ENCODE results near the gene NCKAP5.

NCKAP5 gene

DNA sequence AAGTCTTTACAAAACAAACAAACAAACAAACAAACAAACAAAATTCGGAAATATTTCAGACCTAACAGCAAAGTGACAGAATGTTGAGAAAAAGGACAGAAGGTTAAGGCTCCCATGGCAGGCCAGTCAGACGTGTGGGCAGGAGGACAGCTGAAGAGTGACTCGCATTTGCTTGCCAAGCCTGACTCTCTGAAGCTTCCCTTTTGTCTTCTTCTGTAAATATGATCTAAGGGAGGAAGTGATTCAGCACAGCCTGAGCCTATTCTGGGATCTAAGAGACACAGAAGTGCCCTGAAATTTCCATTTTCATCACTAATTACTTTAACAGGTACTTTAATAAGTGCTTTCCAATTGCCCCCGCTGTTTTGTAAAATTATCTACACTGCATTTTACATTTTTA is 764.2 kb downstream of the NCKAP5 start:
- no peak for DNase-seq (ENCODE audit: low read depth)

DNA sequence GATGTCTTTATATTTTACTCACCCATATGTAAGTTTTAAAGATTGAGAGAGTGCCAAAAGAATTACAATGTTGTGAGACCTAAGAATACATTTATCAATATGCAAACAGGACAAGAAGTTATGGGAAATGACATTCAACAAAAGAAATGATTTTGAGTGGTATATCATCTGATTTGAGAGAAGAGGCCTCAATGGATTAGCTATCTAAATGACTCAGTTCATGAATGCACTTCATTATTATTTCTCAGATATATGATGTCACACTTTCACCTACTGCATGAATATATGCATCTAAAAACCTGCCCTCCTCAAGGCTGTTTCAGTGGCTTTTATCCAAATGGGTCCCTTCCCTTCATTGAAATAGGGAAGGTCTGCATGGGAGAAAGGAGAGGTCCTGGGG is 769.9 kb downstream of the NCKAP5 start:
- no peak for DNase-seq (ENCODE audit: low read depth)

GRCh38 chr2:132797556-132797955 is 770.7 kb downstream of the NCKAP5 start:
- no peak for DNase-seq (ENCODE audit: low read depth)

GRCh38 chr2:132797071-132797470 is 771.2 kb downstream of the NCKAP5 start:
- DNase-seq (ENCODE audit: low read depth): no peak

DNA sequence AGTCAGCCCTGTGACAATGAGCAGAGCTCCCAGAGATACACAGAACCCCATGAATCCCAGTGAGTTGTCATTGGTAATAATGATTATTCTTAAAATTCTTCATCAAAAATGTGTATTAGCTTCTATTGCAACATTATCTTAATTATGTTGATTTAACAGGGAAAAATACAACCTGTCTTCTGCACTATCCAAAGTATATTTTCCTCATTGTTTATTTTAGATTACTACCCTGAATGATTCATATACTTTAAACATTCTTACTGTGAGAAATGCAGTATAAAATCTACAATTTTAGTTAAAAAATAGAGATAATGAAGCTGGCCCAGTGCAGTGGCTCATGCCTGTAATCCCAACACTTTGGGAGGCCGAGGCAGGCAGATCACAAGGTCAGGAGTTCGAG is 773.0 kb downstream of the NCKAP5 start:
- no peak for DNase-seq (ENCODE audit: low read depth)

GRCh38 chr2:132793532-132793931 is 774.7 kb downstream of the NCKAP5 start:
- DNase-seq (ENCODE audit: low read depth): no peak

DNA sequence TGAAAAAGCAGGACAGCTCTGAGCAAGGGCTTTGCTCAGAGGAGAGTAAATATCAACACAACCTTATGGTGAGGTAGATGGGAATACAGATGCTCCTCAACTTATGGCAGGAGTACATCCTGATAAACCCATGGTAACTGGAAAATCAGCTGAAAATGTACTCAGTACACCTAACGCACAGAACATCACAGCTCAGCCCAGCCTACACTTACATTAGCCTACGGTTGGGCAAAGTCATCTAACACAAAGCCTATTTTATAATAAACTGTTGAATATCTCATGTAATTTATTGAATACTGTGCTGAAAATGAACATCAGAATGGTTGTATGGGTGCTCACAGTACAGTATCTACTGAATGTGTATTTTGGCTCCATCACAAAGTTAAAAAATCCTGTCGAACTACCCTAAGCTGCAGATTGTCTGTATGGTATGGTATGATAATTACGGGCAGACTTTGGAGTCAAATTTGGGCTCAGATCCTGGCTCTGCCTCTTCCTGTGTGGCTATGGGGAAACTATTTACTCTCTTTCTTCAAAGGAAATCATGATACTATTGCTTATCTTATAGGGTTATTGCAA is 778.0 kb downstream of the NCKAP5 start:
- no peak for DNase-seq (ENCODE audit: low read depth)

DNA sequence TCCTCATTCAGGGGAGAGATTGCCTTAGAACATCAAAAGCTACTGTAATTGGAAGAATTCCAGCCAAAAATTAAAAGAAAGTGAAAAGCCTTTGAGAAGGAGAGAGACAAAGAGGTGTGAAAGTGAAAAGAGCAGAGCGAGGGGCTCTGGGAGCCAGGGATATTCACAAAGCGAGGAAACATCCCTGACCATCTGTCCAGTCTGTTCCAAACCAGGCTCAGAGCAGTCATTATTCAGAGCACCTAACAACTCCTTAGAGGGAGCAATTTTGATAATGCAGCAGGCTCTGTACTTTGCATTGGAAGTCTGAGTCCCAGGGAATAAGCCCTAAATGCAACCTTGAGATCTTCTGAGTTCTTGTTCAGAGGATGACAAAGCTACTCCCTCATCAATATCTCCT is 779.2 kb downstream of the NCKAP5 start:
- DNase-seq (ENCODE audit: low read depth): no peak

GRCh38 chr2:132788310-132788838 is 779.9 kb downstream of the NCKAP5 start:
- DNase-seq (ENCODE audit: low read depth): no peak

GRCh38 chr2:132783883-132784282 is 784.4 kb downstream of the NCKAP5 start:
- no peak for DNase-seq (ENCODE audit: low read depth)

DNA sequence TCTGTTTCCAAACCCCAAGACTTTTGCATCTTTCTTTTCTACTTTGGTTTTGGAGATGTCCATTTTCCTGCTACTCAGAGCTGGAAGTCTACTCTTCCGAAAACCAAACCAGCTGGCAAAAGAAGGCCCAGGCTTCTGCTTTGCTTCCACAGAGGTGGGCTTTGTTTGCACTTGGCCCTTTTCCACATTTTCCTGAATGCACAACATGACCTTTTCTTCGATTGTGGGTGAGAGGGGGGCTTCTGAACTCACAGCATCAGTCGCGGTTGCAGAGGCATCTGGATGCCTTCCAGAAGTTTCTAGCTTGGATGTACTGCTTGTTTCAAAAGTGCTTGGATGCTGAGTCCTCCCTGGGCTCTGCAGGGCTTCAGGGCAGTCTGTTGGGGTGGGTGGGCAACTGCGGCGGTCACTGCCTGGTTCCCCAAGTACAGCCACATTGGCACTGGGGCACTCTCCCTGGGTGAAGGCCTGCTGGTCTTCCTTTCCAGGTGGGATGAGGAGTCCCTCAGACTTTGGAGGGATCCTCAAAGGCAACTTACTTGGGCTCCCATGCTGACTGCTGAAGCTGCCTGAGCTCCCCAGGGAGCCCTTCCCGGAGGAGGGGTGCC is 786.0 kb downstream of the NCKAP5 start:
- no peak for DNase-seq (ENCODE audit: low read depth)

GRCh38 chr2:132780651-132781050 is 787.6 kb downstream of the NCKAP5 start:
- no peak for DNase-seq (ENCODE audit: low read depth)

- DNase-seq (ENCODE audit: low read depth): no peak
Observed at GRCh38 chr2:132779206-132779721, 789.0 kb downstream of the NCKAP5 start.

- no peak for DNase-seq (ENCODE audit: low read depth)
Observed at GRCh38 chr2:132776287-132776686, 792.0 kb downstream of the NCKAP5 start.

- DNase-seq (ENCODE audit: low read depth): no peak
Observed at GRCh38 chr2:132774189-132774588, 794.1 kb downstream of the NCKAP5 start.

DNA sequence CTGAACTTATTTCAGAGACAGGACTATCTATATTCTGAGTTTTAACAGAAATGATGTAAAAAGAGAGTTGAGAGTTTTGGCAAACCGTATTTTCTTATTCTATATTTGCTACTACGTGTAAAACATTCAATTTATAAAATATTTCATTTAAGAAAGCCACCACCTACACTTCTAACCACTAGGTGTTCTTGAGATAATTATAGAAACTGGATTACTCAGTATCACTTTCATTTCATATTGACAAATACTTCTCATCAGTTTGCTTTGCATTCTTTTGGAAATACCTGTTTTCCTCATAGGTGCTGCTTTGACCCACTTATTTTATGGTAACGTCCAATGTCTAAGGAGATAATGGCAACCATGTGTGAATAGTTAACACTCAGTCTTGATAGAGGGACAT is 794.9 kb downstream of the NCKAP5 start:
- no peak for DNase-seq (ENCODE audit: low read depth)

DNA sequence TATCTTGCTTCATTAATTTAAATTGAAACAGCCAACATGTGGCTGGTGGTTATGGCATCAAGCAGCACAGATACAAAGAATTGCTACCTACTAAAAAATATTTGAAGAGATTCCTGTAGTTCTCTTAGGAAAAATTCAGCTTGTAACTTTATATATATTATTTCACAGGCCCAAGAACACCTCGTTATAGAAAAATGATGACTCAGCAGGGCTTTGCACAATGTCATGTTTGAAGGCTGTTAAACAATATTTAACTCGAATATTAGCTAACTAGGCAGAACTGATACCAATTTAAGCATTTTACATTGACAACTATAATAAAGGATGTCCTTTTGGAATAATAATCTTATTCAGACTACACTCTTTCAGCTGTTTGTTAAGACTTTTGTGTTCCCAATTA is 795.9 kb downstream of the NCKAP5 start:
- no peak for DNase-seq (ENCODE audit: low read depth)

DNA sequence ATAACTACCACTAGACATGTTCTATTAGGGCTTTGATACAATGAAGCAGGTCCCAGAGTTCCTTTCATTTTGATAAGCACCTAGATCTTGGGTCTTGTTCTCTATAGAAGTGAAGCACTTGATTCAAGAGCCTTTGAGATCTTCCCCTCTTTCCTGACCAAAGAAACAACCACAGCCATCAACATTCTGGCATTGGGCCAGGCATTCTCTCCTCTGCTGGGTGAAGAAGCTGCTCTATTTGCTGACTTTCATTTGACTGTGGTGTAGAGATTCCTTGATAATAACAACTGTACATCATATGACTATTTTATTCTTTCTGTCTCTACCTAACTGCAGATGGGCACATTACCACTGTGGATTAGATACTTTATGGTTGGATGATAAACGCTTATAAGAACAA is 801.7 kb downstream of the NCKAP5 start:
- no peak for DNase-seq (ENCODE audit: low read depth)

- no peak for DNase-seq (ENCODE audit: low read depth)
Observed at GRCh38 chr2:132761437-132761836, 806.8 kb downstream of the NCKAP5 start.

DNA sequence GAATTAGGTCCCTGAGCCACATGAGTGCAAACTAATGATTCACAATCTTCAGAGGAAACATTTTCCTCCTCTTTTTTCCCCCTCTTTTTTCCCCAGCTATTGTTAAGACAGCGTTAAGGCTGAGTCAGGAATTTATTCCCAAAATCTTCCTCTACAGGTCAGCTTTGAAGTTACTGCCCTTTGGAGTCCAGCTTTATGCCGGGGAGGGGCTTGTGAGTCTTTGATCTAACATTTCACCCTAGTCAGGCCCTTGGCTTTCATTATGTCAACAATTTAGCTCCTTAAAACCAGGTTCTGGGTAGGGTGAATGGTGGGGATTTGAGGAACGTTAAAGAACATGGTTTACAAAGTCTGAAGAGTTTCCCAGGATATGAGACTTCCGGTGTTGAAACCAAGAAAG is 807.3 kb downstream of the NCKAP5 start:
- DNase-seq (ENCODE audit: low read depth): no peak

DNA sequence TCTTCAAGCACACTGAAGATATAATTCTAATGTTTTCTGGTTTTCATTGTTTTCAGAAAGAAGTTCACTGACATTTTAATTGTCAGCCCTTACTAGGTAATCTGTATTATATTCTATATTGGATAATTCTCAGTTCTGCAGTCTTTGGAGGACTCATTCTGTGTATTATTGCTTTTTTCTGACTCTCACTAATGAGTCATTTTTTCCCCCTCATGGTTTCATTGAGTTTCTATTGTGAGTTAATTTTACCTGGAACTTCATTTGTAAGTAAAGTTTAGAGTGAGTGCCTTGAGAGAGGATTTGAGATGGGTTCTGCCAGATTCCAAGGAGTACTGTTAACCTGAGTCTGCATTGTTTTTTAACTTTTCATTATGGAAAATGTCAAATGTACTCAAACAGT is 807.9 kb downstream of the NCKAP5 start:
- DNase-seq (ENCODE audit: low read depth): no peak

DNA sequence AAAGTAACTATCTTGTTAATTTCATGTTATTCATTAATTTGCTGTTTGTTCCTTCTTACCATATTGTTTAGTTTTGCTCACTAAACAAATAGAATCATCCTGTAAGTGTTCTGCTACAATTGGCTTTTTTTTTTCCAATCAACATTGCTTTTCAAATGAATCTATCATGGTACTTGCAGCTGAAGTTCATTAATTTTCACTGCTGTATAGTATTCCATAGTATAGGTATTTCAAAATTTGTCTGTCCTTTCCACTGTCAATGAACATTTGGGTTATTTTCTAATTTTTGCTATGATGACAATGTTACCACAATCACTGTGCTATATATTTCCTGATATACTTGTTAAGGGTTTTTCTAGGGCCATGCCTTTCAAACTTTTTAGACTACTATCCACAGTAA is 809.3 kb downstream of the NCKAP5 start:
- no peak for DNase-seq (ENCODE audit: low read depth)

- DNase-seq (ENCODE audit: low read depth): no peak
Observed at GRCh38 chr2:132757676-132758075, 810.6 kb downstream of the NCKAP5 start.

DNA sequence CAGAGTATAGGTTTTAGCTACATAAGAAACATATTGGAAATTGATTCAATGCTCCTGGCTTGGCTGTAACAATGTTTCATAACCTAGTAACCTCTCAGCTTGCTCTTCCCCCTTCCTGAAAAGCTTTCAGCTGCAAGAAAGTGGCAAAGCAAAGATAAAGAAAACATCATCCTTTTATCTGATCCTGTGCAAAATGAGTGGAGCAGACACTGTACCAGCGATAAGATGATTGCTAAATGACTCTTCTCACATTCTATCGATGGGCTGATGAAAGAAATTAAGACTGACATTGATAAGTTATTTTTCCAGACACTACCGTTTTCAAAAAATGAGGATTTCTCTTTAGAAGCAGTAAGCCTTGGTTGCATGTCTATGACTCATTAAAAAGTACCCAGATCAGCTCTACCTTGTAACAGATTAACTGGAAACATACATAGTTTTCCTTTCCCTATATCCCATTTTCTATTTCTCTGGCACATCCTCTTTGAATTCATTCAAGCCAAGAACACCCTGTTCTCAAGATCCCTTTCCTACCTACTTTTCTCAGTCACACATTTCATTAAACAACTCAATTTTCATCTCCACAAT is 811.2 kb downstream of the NCKAP5 start:
- no peak for DNase-seq (ENCODE audit: low read depth)
